Large intestine (tissue), 3 donors: ENCODE data around the gene IGF1R. TPM values are rescaled to one million over a fixed set of nuclear protein-coding genes. Genes with fewer than 3 reads are reported as not detected.
"Not testable (repeated sequence)": the region's sequence is repeated elsewhere in the genome, so short reads cannot be mapped to it uniquely, and the experiment has no call there.

Experiments
- DNase-seq, 2 donors: peaks; one replicate each; pipeline versions ENCODE4 v3.0.0 to v3.0.0-alpha.2; 2013
- H3K27ac ChIP-seq: one replicate; pipeline ENCODE4 v1.5.1; 2013; ENCODE audit warnings: low read length
- H3K27me3 ChIP-seq: 2 replicates; pipeline ENCODE4 v1.6.1; 2013; ENCODE audit warnings: low read length; ENCODE audit not compliant: control insufficient read depth, insufficient read depth
- H3K36me3 ChIP-seq: 2 replicates; pipeline ENCODE4 v1.6.1; 2013; ENCODE audit warnings: low read length; ENCODE audit not compliant: control insufficient read depth, insufficient read depth
- H3K4me1 ChIP-seq: one replicate; pipeline ENCODE4 v1.6.1; 2013; ENCODE audit warnings: low read length; ENCODE audit not compliant: control insufficient read depth, insufficient read depth
- H3K4me3 ChIP-seq: one replicate; pipeline ENCODE4 v1.5.1; 2013; ENCODE audit warnings: low read length
- H3K9me3 ChIP-seq: one replicate; pipeline ENCODE4 v1.6.1; 2013; ENCODE audit warnings: mild to moderate bottlenecking, low read depth, low read length, moderate library complexity; ENCODE audit not compliant: control insufficient read depth
- WGBS: methylation state at CpG from one replicate; pipeline ENCODE4 v1.1.5; 2013; ENCODE audit warnings: low lambda C conversion rate; ENCODE audit not compliant: insufficient coverage; 5-methylcytosine and 5-hydroxymethylcytosine counted together
- polyA plus RNA-seq: library from polyadenylated mRNA; unstranded; fragments of 120-200 nt; gene quantifications from one replicate; pipeline ENCODE4 v1.2.1, GENCODE V29; 2013

IGF1R gene
- polyA plus RNA-seq, 1 donor: 22.5 TPM

GRCh38 chr15:98994892-98995291 lies 346.6 kb downstream of the IGF1R start:
- Histone ChIP-seq H3K27me3 (no peaks in the 10 kb centered on the region), H3K4me1 (no peaks in the 10 kb centered on the region), H3K27ac (no peak overlapping the region), H3K4me3 (no peak overlapping the region), H3K36me3 (no peaks in the 10 kb centered on the region), H3K9me3 (peaks cover under 1% of the 10 kb centered on the region)
- 93% methylated on average over 2 of the region's 2 CpGs for WGBS
- no peak for DNase-seq

GRCh38 chr15:98996169-98996568 lies 347.8 kb downstream of the IGF1R start:
- Histone ChIP-seq H3K36me3 (no peaks in the 10 kb centered on the region), H3K9me3 (peaks cover 5% of the 10 kb centered on the region), H3K27me3 (no peaks in the 10 kb centered on the region), H3K4me1 (no peaks in the 10 kb centered on the region), H3K27ac (no peak overlapping the region), H3K4me3 (no peak overlapping the region)
- no peak for DNase-seq

DNA sequence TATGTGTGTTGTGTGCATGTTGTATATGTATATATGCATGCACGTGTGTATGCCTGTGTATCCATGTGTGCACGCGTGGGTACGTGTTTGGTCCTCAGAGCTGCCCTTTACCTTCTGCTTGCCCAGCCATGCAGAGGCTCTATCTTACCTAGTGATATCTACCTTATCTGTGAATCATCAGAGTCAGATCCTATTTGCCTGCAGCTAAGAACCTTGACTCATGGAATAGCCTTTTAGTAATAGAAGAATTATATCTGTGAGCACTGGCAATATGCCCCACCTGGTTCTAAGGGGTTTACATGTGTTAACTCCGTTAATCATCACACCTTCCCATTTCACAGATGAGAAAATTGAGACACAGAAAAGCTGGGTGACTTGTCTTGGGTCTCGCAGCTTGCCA lies 348.3 kb downstream of the IGF1R start:
- Histone ChIP-seq H3K27me3 (no peaks in the 10 kb centered on the region), H3K9me3 (peaks cover 5% of the 10 kb centered on the region), H3K36me3 (no peaks in the 10 kb centered on the region), H3K4me1 (no peaks in the 10 kb centered on the region), H3K27ac (no peak overlapping the region), H3K4me3 (no peak overlapping the region)
- no peak for DNase-seq
- WGBS: 100% methylated on average over 2 of the region's 6 CpGs

- H3K4me1 ChIP-seq: no peaks in the 10 kb centered on the region
- no CpG with 5 or more reads among the region's 3 CpGs for WGBS
These were observed 349.0 kb downstream of the IGF1R start for GRCh38 chr15:98997312-98997711.

GRCh38 chr15:98997755-98998154 lies 349.4 kb downstream of the IGF1R start:
- Histone ChIP-seq H3K27ac (no peak overlapping the region), H3K9me3 (peaks cover 5% of the 10 kb centered on the region), H3K4me3 (no peak overlapping the region), H3K4me1 (no peaks in the 10 kb centered on the region), H3K27me3 (no peaks in the 10 kb centered on the region), H3K36me3 (no peaks in the 10 kb centered on the region)
- no CpG with 5 or more reads among the region's 9 CpGs for WGBS
- DNase-seq: no peak

More at GRCh38 chr15:98997312-98997711, 349.0 kb downstream of the IGF1R start:
- H3K27me3 ChIP-seq: no peaks in the 10 kb centered on the region
- no peak overlapping the region for H3K4me3 ChIP-seq
- H3K27ac ChIP-seq: no peak overlapping the region
- no peak for DNase-seq
- H3K36me3 ChIP-seq: no peaks in the 10 kb centered on the region
- peaks cover 5% of the 10 kb centered on the region for H3K9me3 ChIP-seq

GRCh38 chr15:98998279-98998678 lies 349.9 kb downstream of the IGF1R start:
- peaks cover 5% of the 10 kb centered on the region for H3K9me3 ChIP-seq
- H3K4me1 ChIP-seq: no peaks in the 10 kb centered on the region
- no peak overlapping the region for H3K4me3 ChIP-seq
- WGBS: no CpG with 5 or more reads among the region's 3 CpGs
- DNase-seq: no peak
- no peaks in the 10 kb centered on the region for H3K36me3 ChIP-seq
- H3K27ac ChIP-seq: no peak overlapping the region
- no peaks in the 10 kb centered on the region for H3K27me3 ChIP-seq

GRCh38 chr15:98999233-98999632 lies 350.9 kb downstream of the IGF1R start:
- H3K27ac ChIP-seq: no peak overlapping the region
- no peaks in the 10 kb centered on the region for H3K4me1 ChIP-seq
- no CpG with 5 or more reads among the region's 2 CpGs for WGBS
- H3K4me3 ChIP-seq: no peak overlapping the region
- no peak for DNase-seq
- H3K9me3 ChIP-seq: peaks cover 5% of the 10 kb centered on the region
- H3K27me3 ChIP-seq: no peaks in the 10 kb centered on the region
- no peaks in the 10 kb centered on the region for H3K36me3 ChIP-seq

DNA sequence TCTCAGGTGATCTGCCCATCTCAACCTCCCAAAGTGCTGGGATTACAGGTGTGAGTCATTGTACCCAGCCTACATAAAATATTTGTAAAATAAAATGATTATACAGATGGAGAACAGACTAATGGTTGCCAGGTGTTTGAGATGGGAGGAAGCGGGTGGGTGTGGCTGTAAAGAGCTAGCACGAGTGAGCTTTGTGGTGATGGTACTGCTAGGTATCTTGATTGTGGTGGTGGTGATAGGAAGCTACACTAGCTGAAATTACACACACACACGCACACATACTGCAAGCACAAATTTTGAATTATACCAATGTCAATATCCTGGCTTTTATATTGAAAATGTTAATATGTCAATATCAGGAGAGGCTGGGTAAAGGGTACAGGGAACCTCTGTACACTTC lies 353.9 kb downstream of the IGF1R start:
- peaks cover 5% of the 10 kb centered on the region for H3K9me3 ChIP-seq
- H3K36me3 ChIP-seq: no peaks in the 10 kb centered on the region
- no peak overlapping the region for H3K27ac ChIP-seq
- no peaks in the 10 kb centered on the region for H3K4me1 ChIP-seq
- no peak for DNase-seq
- peaks cover 11% of the 10 kb centered on the region for H3K27me3 ChIP-seq
- no peak overlapping the region for H3K4me3 ChIP-seq
- WGBS: no CpG with 5 or more reads among the region's 3 CpGs

DNA sequence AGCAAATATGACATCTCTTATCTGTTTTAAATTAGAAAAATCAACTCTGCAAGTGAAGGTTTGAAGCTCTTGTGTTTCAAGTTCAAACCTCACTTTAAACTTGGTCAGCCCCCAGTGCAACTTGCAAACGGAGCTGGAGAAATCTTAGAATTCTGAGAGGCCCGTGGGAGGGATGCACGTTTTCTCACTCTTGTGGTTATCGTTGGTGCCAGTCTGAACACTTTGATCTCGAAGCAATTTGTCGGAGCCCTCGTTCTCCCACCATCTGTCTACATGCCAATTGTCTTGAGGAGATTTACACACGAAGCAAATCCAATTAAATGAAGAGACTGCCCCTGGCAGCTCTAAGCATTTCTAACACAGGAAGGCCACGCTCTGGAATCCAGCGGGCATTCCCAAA lies 355.0 kb downstream of the IGF1R start:
- WGBS: no CpG with 5 or more reads among the region's 10 CpGs
- H3K4me1 ChIP-seq, H3K4me3 ChIP-seq, H3K36me3 ChIP-seq, H3K27ac ChIP-seq, DNase-seq, H3K9me3 ChIP-seq: not testable (repeated sequence)
- H3K27me3 ChIP-seq: peaks cover 11% of the 10 kb centered on the region

DNA sequence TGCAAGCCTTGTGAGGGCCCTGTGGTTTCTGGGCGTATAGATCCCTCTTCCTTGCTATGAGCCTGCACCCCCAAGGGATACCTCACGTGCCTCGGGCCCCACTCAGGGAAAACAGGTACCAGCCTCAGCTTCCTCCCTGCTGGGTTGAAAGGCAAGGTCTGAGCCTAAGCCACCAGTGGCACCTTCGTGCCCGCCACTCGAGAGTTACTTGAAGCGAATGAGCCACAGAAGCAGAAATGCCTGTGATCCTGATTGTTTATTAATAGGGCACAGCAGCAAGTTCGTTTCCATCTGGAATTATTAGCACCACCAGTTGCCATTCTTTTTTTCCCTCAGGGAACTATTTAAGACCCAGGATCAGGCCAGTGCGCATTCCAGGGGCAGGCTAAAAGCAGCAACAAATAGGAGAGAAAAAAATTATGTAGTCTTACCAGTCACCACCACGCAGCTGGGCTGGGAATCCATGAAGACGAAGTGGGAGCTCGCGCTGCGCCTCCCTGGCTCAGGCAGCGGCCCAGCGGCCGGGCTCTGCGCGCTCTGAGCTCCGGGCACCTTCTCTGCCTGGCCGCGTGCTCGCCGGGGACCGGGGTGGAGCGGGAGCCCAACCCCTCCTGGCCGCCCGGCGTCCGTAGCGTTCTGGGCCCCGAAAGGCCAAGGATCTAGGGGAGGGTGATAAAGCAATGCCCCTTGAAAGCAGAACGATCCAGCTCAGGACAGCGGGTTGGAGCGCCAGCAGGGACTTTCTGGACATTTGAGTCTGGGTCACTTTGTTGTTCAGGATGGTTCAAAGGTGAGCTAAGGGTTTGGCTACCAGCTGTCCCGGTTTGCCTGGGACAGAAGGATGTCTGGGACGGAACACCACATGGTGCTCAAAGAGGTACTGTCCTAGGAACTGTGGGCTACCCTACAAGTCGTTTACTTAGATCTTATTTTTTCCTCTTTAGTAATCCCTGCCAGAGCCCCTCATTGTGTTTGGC lies 356.9 kb downstream of the IGF1R start:
- not testable (repeated sequence) for H3K27ac ChIP-seq, DNase-seq, H3K9me3 ChIP-seq, H3K4me3 ChIP-seq, H3K4me1 ChIP-seq, H3K36me3 ChIP-seq
- peaks cover 11% of the 10 kb centered on the region for H3K27me3 ChIP-seq
- WGBS: no CpG with 5 or more reads among the region's 38 CpGs

GRCh38 chr15:99006146-99006545 lies 357.8 kb downstream of the IGF1R start:
- H3K36me3 ChIP-seq: no peaks in the 10 kb centered on the region
- peaks cover 11% of the 10 kb centered on the region for H3K27me3 ChIP-seq
- no peak overlapping the region for H3K27ac ChIP-seq
- H3K9me3 ChIP-seq: no peaks in the 10 kb centered on the region
- WGBS: 100% methylated on average over 1 of the region's 9 CpGs
- H3K4me1 ChIP-seq: no peaks in the 10 kb centered on the region
- no peak overlapping the region for H3K4me3 ChIP-seq
- no peak for DNase-seq
